ENCODE results near the gene DCN.

Gene DCN

DNA sequence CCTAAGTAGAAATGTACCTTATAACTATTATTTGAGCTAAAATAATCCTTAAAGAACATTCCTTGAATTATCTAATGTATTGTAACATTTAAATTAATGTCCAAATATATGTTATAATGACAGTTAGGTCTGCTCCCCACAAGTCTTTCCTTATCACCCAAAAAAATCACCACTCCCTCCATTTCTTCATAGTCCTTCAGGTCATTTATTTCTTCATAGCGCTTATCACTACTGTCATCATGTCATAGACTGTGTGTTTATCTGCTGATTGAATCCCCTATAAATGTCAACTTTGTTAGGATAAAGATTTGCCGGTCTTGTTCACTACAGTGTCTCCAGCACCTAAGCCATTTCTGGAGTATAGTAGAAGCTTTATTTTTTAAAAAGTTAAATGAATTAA, 83.3 kb downstream of the DCN start:
- no peak for DNase-seq

DNA sequence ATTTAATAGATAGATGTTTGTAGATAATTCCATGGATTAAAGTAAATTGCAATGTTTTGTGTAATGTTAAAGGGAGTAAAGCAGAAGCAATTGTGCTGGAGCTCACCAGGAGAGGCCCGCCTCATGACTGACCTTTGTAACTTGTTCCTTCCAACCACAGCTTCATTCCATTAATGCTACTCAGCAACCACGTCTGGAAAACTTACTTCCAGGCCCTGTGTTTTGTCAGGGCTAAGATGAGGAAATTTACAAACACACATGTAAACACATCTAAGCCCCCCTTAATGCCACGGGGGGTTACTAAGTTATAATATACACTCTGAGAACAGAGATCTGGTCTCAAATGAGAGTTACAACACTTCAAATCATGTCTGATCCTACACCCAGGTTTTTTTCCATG, 83.7 kb downstream of the DCN start:
- DNase-seq = no peak

DNA sequence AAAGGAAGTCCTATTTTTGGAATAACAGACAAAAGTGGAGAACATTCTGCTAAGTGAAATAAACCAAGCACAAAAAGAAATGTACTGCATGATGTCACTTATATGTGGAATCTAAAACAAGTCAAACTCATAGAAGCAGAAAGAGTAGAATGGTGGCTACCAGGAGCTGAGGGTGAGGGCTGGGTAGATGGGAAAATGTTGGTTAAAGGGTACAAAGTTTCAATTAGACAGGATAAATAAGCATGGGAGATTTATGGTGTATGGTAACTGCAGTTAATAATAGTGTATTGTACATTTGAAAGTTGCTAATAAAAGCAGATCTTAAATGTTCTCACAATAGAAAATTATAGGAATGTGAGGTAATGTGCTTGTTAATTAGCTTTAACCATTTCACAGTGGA, 84.2 kb downstream of the DCN start:
- DNase-seq = no peak

DNA sequence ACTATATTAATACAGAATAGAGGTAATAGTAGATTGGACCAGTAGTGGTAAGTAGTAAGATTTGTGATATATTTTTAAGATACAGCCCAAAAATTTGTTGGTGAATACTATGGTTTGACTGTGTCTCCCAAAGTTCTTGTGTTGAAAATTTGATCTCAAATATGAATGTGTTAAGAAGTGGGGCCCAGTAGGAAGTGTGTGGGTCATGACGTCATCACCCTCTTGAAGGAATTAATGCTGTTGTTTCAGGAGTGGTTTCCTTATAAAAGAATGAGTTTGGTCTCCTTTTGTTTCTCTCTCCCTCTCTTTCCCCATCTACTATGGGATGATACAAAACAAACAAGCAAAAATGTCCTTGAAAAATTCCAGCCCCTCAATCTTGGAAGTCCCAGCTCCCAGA, 87.7 kb downstream of the DCN start:
- DNase-seq = no peak

DNA sequence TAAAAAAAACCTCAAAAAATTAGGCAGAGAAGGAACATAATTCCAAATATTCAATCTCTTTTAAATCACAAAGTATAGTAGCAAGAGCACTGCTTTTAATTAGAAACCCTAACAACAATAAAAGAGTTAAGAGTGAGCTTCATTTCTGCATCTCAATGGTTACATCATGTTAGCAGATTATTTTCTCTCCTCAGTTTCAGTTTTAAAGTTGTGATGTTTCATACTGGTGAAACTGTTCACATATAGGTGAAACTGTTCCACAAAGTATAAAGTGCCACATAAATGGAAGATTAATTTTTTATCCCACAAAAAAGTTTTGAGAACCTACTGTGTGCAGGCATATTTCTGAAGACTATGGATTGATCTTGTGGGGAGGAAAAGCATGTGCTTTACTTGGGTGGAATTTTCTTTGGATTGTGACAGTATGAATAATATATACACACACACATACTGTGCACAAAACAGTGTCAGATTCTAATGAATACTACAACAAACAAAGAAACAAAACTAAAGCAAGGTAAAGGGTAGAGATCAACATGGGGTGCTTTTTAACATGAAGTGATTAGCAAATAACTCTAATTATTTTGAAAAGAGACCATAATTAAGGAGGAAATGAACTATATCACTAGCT, 88.5 kb downstream of the DCN start:
- DNase-seq = no peak

DNA sequence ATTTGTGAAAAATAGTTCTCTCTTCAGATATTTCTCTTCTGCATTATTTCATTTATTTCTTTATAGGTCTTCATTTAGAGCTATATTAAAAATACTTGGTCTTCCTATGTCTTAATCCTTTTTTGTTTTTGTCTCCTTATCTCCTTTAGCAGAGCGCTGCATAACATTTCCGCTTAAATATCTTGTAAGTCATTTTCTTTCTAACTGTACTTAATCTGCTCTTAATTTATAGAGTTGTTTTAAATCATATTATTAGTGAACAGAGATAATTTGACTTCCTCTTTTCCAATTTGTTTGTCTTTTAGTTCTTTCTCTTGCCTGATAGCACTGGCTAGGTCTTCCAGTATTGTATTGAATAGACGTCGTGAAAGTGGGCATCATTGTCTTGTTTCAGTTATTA, 89.3 kb downstream of the DCN start:
- DNase-seq = no peak

DNA sequence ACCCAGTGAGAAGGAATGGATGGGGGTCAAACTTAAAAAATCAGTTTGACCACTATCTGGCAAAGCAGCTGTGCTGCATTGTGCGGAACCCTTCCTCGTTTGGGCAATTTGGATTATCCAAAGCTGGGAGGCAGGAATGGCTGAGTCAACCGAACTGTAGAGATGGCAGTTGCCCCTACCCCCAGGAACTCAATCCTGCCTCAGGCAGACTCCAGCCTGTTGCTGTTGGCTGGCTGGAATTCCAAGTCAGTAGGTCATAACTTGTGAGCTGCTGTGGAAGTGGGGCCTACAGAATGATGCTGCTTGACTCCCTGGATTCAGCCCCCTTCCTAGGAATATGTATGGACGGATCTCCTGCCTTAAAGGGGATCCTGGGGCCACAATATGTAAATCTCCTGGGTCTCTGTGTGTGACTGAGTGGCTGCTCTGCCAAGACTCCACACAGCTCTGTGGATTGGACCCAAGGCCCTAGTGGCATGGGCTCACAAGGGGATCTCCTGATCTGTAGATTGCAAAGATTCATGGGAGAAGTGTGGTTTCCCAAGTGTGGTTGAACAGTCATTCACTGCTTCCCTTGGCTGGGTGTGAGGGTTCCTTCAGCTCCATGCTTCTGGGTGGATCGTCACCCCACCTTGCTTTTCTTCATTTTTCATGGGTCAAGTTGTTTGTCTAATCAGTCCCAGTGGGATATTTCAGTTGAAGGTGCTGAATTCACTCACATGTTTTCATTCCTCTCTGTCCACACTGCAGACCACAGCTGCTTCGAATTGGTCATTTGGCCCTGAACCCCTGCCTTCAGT, 90.5 kb downstream of the DCN start:
- DNase-seq = no peak
